PC-3 (cell line): ENCODE data around the gene EBLN2. TPM values are rescaled to one million over a fixed set of nuclear protein-coding genes. Genes with fewer than 3 reads are reported as not detected.

Source experiments
- ATAC-seq: fragments of 200-7000 bp; cut with Tn5 transposase; 2 replicates; pipeline ENCODE4 v1.9.1; 2020; ENCODE audit warnings: mild to moderate bottlenecking, moderate library complexity
- BruUV-seq: library from RNA; stranded (reverse); fragments of 400-500 nt; replicated peaks from 2 replicates; lab custom pipeline; 2021; lab: Mats Ljungman, UMichigan
- CTCF ChIA-PET: fragments of 300-600 bp; sonication (Branson Sonifier 250); formaldehyde crosslinking; loops from one replicate; lab custom pipeline; 2022; ENCODE audit warnings: antibody characterized with exemption; lab: Charles Lee
- POLR2A ChIA-PET: fragments of 300-600 bp; sonication (Branson Sonifier 250); formaldehyde crosslinking; loops from one replicate; lab custom pipeline; 2022; ENCODE audit warnings: antibody characterized with exemption; ENCODE audit not compliant: unreplicated experiment; lab: Charles Lee
- DNase-seq: peaks from one replicate; pipeline ENCODE4 v3.0.0-alpha.2; 2015
- H2AFZ ChIP-seq: fragments of 300-600 bp; sonication (generic); 2 replicates; pipeline ENCODE4 v1.6.0; 2016; ENCODE audit warnings: antibody characterized with exemption, low read length
- H3F3A ChIP-seq: fragments of 300-600 bp; sonication (generic); one replicate; pipeline ENCODE4 v1.6.0; 2017; ENCODE audit warnings: antibody characterized with exemption, low read length, control low read depth, mild to moderate bottlenecking; ENCODE audit not compliant: unreplicated experiment
- H3K27ac ChIP-seq: fragments of 300-600 bp; sonication (generic); 2 replicates; pipeline ENCODE4 v1.5.1; 2016; ENCODE audit warnings: mild to moderate bottlenecking, low read length
- H3K27me3 ChIP-seq: fragments of 300-600 bp; sonication (generic); 2 replicates; pipeline ENCODE4 v1.6.1; 2016; ENCODE audit warnings: low read length, mixed read lengths
- H3K36me3 ChIP-seq: fragments of 300-600 bp; sonication (generic); 2 replicates; pipeline ENCODE4 v1.6.1; 2016; ENCODE audit warnings: low read depth, mixed run types, low read length, mixed read lengths
- H3K4me1 ChIP-seq: fragments of 300-600 bp; sonication (generic); 2 replicates; pipeline ENCODE4 v1.5.1; 2016; ENCODE audit warnings: low read length; ENCODE audit not compliant: insufficient read depth
- H3K4me2 ChIP-seq: fragments of 300-600 bp; sonication (generic); 2 replicates; pipeline ENCODE4 v1.6.0; 2016; ENCODE audit warnings: low read length
- H3K4me3 ChIP-seq: fragments of 300-600 bp; sonication (generic); 2 replicates; pipeline ENCODE4 v1.5.1; 2016; ENCODE audit warnings: mild to moderate bottlenecking, low read length, mixed read lengths
- H3K79me2 ChIP-seq: fragments of 300-600 bp; sonication (generic); 2 replicates; pipeline ENCODE4 v1.6.1; 2017; ENCODE audit warnings: low read length, mixed read lengths
- H3K9ac ChIP-seq: fragments of 300-600 bp; sonication (generic); 2 replicates; pipeline ENCODE4 v1.6.0; 2016; ENCODE audit warnings: mild to moderate bottlenecking, low read length
- H3K9me2 ChIP-seq: fragments of 300-600 bp; sonication (generic); replicated peaks from 2 replicates; pipeline ENCODE4 v1.6.1; 2016; ENCODE audit warnings: mixed run types, low read length, mixed read lengths
- H3K9me3 ChIP-seq: fragments of 300-600 bp; sonication (generic); 2 replicates; pipeline ENCODE4 v1.6.1; 2016; ENCODE audit warnings: low read length, mixed read lengths
- H4K20me1 ChIP-seq: fragments of 300-600 bp; sonication (generic); 2 replicates; pipeline ENCODE4 v1.6.1; 2016; ENCODE audit warnings: low read length, mixed read lengths
- CTCF ChIP-seq: fragments of 300-600 bp; sonication (generic); conservative IDR thresholded peaks from 2 replicates; pipeline ENCODE4 v1.5.1; 2017; ENCODE audit warnings: antibody characterized with exemption, low read depth, mild to moderate bottlenecking, low read length
- EZH2 ChIP-seq: fragments of 300-600 bp; sonication (generic); IDR thresholded peaks from one replicate; pipeline ENCODE4 v1.6.1; 2017; ENCODE audit warnings: antibody characterized with exemption, mild to moderate bottlenecking, low read length; ENCODE audit not compliant: unreplicated experiment
- EZH2phosphoT487 ChIP-seq: fragments of 300-600 bp; sonication (generic); IDR thresholded peaks from 2 replicates; pipeline ENCODE4 v1.6.1; 2018; ENCODE audit warnings: mild to moderate bottlenecking, antibody characterized with exemption, low read length, borderline replicate concordance
- intact Hi-C: fragments of 100-400 bp; cut with micrococcal nuclease; formaldehyde crosslinking; loops from 2 replicates; pipeline ENCODE4 v1.9.0; 2023
- total RNA-seq: library from RNA; depleted of rRNA; stranded (reverse); fragments of >200 nt; gene quantifications from 2 replicates; pipeline ENCODE4 v1.2.3, GENCODE V29; 2014

The EBLN2 gene
- total RNA-seq, 1 experiment from 2014 or later: 6.2 TPM

DNA sequence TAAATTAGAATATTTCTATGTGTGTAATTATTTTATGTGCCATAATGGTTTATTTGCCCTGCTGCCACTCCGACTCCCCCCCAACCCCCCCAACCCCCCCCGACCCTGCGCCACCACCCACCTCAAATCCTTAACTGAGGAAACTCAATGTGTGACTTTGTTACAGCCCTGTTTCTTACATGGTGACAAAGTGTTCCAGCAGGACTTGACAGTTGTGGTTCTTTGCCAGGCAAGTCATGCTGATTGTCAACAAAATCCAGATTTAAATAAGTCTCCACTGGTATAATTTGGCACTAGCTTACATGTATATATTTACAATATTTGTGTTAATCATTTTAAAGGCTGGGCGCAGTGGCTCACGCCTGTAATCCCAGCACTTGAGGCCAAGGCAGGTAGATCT is 7.7 kb downstream of the EBLN2 start:
- no peaks in the 10 kb centered on the region for H4K20me1 ChIP-seq
- H3K9me3 ChIP-seq: no peaks in the 10 kb centered on the region
- peaks cover 28% of the 10 kb centered on the region; the same call in 1 of the 2 replicates for H3K36me3 ChIP-seq
- H3K4me1 ChIP-seq: no peaks in the 10 kb centered on the region
- TF ChIP-seq CTCF (no peak), EZH2 (no peak), EZH2phosphoT487 (no peak)
- no peaks in the 10 kb centered on the region for H3K9me2 ChIP-seq
- BruUV-seq: no TSS peak
- intact Hi-C loops: no loop called here
- ChIA-PET CTCF (no interaction called here), POLR2A (no interaction called here)
- no peaks in the 10 kb centered on the region for H3F3A ChIP-seq
- H3K9ac ChIP-seq: no peak overlapping the region
- DNase-seq (no peak), ATAC-seq (no peak)
- H3K79me2 ChIP-seq: no peaks in the 10 kb centered on the region
- H2AFZ ChIP-seq: no peak overlapping the region
- H3K27ac ChIP-seq: no peak overlapping the region
- no peak overlapping the region for H3K4me3 ChIP-seq
- H3K4me2 ChIP-seq: no peak overlapping the region
- no peaks in the 10 kb centered on the region for H3K27me3 ChIP-seq

DNA sequence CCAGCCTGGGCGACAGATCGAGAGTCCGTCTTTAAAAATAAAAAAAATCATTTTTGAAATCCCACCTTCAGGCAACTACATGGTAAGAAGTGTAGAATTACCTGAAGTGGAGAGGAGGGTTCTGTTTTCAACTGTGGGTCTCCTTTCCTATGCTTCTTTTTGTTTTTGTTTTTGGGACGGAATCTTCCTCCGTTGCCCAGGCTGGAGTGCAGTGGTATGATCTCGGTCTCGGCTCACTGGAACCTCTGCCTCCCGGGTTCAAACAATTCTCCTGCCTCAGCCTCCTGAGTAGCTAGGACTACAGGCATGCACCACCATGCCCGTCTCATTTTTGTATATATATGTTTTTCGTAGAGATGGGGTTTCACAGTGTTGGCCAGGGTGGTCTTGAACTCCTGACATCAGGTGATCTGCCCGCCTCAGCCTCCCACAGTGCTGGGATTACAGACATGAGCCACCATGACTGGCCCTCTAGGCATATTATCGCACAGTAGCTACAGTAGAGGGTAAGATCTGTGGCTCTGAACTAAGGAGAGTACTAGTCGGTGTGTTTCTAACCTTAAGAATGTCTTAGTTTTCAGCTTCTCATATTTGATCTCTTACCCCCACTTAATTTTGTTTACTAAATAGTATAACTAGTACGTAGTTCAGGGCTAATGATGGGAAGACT is 8.5 kb downstream of the EBLN2 start:
- no peak overlapping the region for H3K27ac ChIP-seq
- no peaks in the 10 kb centered on the region for H3K79me2 ChIP-seq
- H3K27me3 ChIP-seq: no peaks in the 10 kb centered on the region
- intact Hi-C loops: loop anchor here (5.0 kb wide), 1 partner anchor 133 kb away; no protein-coding TSS in a partner anchor
- H3K4me1 ChIP-seq: no peaks in the 10 kb centered on the region
- TF ChIP-seq CTCF (no peak), EZH2 (no peak), EZH2phosphoT487 (no peak)
- no peak overlapping the region for H3K4me3 ChIP-seq
- no peaks in the 10 kb centered on the region for H3K9me2 ChIP-seq
- H3K9me3 ChIP-seq: no peaks in the 10 kb centered on the region
- DNase-seq (no peak), ATAC-seq (no peak)
- H3K36me3 ChIP-seq: peaks cover 21% of the 10 kb centered on the region; the same call in 1 of the 2 replicates
- no peak overlapping the region for H3K9ac ChIP-seq
- no peak overlapping the region for H2AFZ ChIP-seq
- ChIA-PET POLR2A (no interaction called here), CTCF (no interaction called here)
- H3F3A ChIP-seq: no peaks in the 10 kb centered on the region
- no peak overlapping the region for H3K4me2 ChIP-seq
- BruUV-seq: no TSS peak
- no peaks in the 10 kb centered on the region for H4K20me1 ChIP-seq
